ENCODE results near the gene HK3.

Gene HK3

DNA sequence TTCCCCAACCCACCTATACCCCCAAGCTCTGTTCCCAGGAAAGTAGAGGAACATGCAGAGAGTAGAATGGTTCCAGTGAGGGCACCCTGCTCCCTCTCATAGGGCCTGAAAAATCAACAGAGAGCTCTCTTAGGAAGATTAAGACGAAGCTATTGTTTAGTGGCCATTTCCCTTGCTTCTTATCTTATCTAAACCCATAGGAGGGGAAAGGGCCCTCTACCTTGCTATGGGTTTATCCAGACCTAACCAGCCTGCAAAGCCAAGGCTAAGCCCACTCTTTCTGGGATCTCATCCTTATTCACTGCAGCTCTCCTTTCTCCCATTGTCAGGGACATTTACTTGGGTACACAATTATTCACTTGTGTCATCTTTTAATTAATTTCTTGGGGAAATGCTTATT, 39.3 kb upstream of the HK3 start:
- no peak overlapping the region for H3K4me3 ChIP-seq (ENCODE audit: low read depth, low read length)
- TF ChIP-seq, protein P1, sequence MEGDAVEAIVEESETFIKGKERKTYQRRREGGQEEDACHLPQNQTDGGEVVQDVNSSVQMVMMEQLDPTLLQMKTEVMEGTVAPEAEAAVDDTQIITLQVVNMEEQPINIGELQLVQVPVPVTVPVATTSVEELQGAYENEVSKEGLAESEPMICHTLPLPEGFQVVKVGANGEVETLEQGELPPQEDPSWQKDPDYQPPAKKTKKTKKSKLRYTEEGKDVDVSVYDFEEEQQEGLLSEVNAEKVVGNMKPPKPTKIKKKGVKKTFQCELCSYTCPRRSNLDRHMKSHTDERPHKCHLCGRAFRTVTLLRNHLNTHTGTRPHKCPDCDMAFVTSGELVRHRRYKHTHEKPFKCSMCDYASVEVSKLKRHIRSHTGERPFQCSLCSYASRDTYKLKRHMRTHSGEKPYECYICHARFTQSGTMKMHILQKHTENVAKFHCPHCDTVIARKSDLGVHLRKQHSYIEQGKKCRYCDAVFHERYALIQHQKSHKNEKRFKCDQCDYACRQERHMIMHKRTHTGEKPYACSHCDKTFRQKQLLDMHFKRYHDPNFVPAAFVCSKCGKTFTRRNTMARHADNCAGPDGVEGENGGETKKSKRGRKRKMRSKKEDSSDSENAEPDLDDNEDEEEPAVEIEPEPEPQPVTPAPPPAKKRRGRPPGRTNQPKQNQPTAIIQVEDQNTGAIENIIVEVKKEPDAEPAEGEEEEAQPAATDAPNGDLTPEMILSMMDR (IDR thresholded peaks at IDR 0.05; ENCODE audit: low read depth, low read length) = no peak

DNA sequence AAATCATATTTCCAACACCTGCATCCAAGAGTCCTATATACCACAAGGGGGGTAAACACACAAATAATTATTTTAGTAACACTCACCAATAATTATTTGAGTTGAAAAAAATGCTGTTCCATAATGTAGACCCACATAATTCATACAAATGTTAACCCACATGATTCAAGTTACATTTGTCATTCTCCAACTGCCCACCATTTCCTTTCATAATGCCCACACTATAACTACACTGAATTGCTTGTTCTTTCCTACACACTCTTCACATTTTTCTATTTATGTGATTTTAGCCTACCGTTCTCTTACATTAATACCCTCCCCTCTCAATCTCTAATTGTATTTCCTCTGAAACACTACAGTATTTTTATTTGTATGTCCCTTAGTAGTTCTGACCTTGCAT, 35.9 kb upstream of the HK3 start:
- TF ChIP-seq, protein P1 (IDR thresholded peaks at IDR 0.05; ENCODE audit: low read depth, low read length) = no peak
- H3K4me3 ChIP-seq (ENCODE audit: low read depth, low read length) = no peak overlapping the region

GRCh38 chr5:176934309-176934930, 35.3 kb upstream of the HK3 start:
- TF ChIP-seq, protein P1 (IDR thresholded peaks at IDR 0.05; ENCODE audit: low read depth, low read length) = no peak
- no peak overlapping the region for H3K4me3 ChIP-seq (ENCODE audit: low read depth, low read length)

- no peak overlapping the region for H3K4me3 ChIP-seq (ENCODE audit: low read depth, low read length)
- TF ChIP-seq, protein P1 (IDR thresholded peaks at IDR 0.05; ENCODE audit: low read depth, low read length) = no peak
Measured at GRCh38 chr5:176929654-176930053, 30.5 kb upstream of the HK3 start.

DNA sequence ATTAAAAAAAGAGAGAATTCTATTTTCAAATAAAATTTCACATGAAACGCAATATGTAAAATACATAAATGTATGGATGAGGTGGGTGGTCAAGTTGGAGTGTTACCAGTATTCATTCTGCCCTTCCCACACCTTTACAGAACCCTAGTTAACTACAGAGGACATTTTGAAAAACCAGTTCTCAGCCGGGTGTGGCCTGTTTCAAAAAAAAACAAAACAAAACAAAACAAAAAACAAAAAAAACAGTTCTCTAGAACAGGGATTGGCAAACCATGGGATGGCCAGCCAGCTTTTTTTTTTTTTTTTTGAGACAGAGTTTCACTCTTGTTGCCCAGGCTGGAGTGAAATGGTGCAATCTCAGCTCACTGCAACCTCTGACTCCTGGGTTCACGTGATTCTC, 28.4 kb upstream of the HK3 start:
- TF ChIP-seq, protein P1 (IDR thresholded peaks at IDR 0.05; ENCODE audit: low read depth, low read length) = no peak
- H3K4me3 ChIP-seq (ENCODE audit: low read depth, low read length) = no peak overlapping the region

DNA sequence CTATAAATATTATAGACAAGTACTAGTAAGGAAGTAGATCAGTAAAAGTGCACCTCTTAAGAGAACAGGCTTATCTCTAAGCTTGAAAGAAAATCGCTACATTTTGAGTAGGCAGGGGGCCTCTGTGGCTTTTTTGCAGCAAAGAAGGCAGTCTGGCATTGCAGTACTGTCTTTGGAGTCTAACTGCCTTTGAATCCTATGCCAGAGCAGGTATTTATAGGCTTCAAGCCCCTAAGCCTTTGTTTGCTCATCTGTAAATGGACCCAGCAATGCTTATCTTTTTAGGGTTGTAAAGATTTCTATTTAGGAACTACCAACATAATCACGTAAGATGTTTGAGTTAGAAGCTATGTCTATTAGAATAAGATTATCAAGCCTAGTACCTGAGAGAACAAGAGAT, 23.7 kb upstream of the HK3 start:
- TF ChIP-seq, protein P1 (IDR thresholded peaks at IDR 0.05; ENCODE audit: low read depth, low read length) = no peak

GRCh38 chr5:176921714-176922113, 22.6 kb upstream of the HK3 start:
- TF ChIP-seq, protein P1 (IDR thresholded peaks at IDR 0.05; ENCODE audit: low read depth, low read length) = no peak

More for the DNA sequence above, 23.7 kb upstream of the HK3 start:
- no peak overlapping the region for H3K4me3 ChIP-seq (ENCODE audit: low read depth, low read length)

More at GRCh38 chr5:176921714-176922113, 22.6 kb upstream of the HK3 start:
- H3K4me3 ChIP-seq (ENCODE audit: low read depth, low read length) = no peak overlapping the region

Data from WI38 (cell line).